Astrocyte (in vitro differentiated cells and primary cell): ENCODE results near the gene KEAP1. TPM values are rescaled to one million over a fixed set of nuclear protein-coding genes. Genes with fewer than 3 reads are reported as not detected.
A peak's percentile ranks its signal among the peaks of the same experiment; 100 is the strongest.

ENCODE experiments used
- DNase-seq: peaks from one replicate; pipeline ENCODE4 v3.0.0-alpha.2; 2010; ENCODE audit warnings: low read depth
- FAIRE-seq: peaks from 2 replicates; lab custom pipeline; 2011; peaks lifted over from hg19 to GRCh38; lab: Jason Lieb, UNC
- H2AFZ ChIP-seq: 2 replicates; pipeline ENCODE4 v1.6.0; 2012; ENCODE audit warnings: low read depth, low read length, inconsistent platforms
- H3K27ac ChIP-seq: 2 replicates; pipeline ENCODE4 v1.5.1; 2011; ENCODE audit warnings: low read depth, low read length, inconsistent platforms
- H3K27me3 ChIP-seq: 2 replicates; pipeline ENCODE4 v1.6.0; 2011; ENCODE audit warnings: low read length, inconsistent platforms; ENCODE audit not compliant: insufficient read depth
- H3K36me3 ChIP-seq: 2 replicates; pipeline ENCODE4 v1.5.1; 2011; ENCODE audit warnings: low read length, inconsistent platforms; ENCODE audit not compliant: insufficient read depth
- H3K4me1 ChIP-seq: 2 replicates; pipeline ENCODE4 v1.5.1; 2011; ENCODE audit warnings: low read length, inconsistent platforms; ENCODE audit not compliant: insufficient read depth
- H3K4me2 ChIP-seq: 2 replicates; pipeline ENCODE4 v1.6.0; 2012; ENCODE audit warnings: low read length, inconsistent platforms
- H3K4me3 ChIP-seq: 2 replicates; pipeline ENCODE4 v1.5.1; 2011; ENCODE audit warnings: low read depth, mild to moderate bottlenecking, low read length, inconsistent platforms; ENCODE audit not compliant: insufficient read depth
- H3K79me2 ChIP-seq: 2 replicates; pipeline ENCODE4 v1.6.0; 2012; ENCODE audit warnings: mild to moderate bottlenecking, low read length, inconsistent platforms; ENCODE audit not compliant: insufficient read depth
- H3K9ac ChIP-seq: 2 replicates; pipeline ENCODE4 v1.6.0; 2012; ENCODE audit warnings: mild to moderate bottlenecking, low read length, inconsistent platforms
- H3K9me3 ChIP-seq: 2 replicates; pipeline ENCODE4 v1.5.1; 2012; ENCODE audit warnings: low read depth, mild to moderate bottlenecking, low read length, inconsistent platforms; ENCODE audit not compliant: insufficient read depth
- H4K20me1 ChIP-seq: 2 replicates; pipeline ENCODE4 v1.6.0; 2012; ENCODE audit warnings: low read length, inconsistent platforms; ENCODE audit not compliant: insufficient read depth
- H3K27ac Mint-ChIP-seq: one replicate; pipeline ENCODE4 v1.8.0; 2021; ENCODE audit warnings: mild to moderate bottlenecking, mixed read lengths; ENCODE audit not compliant: unreplicated experiment
- H3K27me3 Mint-ChIP-seq: one replicate; pipeline ENCODE4 v1.8.0; 2021; ENCODE audit warnings: low read depth, mixed read lengths; ENCODE audit not compliant: unreplicated experiment
- H3K36me3 Mint-ChIP-seq: one replicate; pipeline ENCODE4 v1.8.0; 2021; ENCODE audit warnings: low read depth, mixed read lengths; ENCODE audit not compliant: unreplicated experiment
- H3K4me1 Mint-ChIP-seq: one replicate; pipeline ENCODE4 v1.8.0; 2021; ENCODE audit warnings: low read depth, mixed read lengths; ENCODE audit not compliant: unreplicated experiment
- H3K4me3 Mint-ChIP-seq: one replicate; pipeline ENCODE4 v1.8.0; 2021; ENCODE audit warnings: mild to moderate bottlenecking, moderate library complexity, mixed read lengths; ENCODE audit not compliant: unreplicated experiment
- H3K9me3 Mint-ChIP-seq: one replicate; pipeline ENCODE4 v1.8.0; 2021; ENCODE audit warnings: mild to moderate bottlenecking, mixed read lengths; ENCODE audit not compliant: unreplicated experiment
- EZH2 ChIP-seq: IDR thresholded peaks from 2 replicates; pipeline ENCODE4 v1.6.1; 2012; ENCODE audit warnings: mild to moderate bottlenecking, low read length, inconsistent platforms; ENCODE audit not compliant: insufficient read depth
- total RNA-seq: library from RNA; stranded (reverse); gene quantifications from 2 replicates; pipeline ENCODE4 v1.2.1, GENCODE V29; 2021
- TF ChIP-seq, protein P1 (sequence below): IDR thresholded peaks from 2 replicates; pipeline ENCODE4 v1.5.1; 2011; ENCODE audit warnings: low read depth, mild to moderate bottlenecking, inconsistent platforms, low read length, moderate library complexity; ENCODE audit not compliant: insufficient read depth

The KEAP1 gene
- total RNA-seq, 1 donor from 2014 or later = 43.6 TPM

DNA sequence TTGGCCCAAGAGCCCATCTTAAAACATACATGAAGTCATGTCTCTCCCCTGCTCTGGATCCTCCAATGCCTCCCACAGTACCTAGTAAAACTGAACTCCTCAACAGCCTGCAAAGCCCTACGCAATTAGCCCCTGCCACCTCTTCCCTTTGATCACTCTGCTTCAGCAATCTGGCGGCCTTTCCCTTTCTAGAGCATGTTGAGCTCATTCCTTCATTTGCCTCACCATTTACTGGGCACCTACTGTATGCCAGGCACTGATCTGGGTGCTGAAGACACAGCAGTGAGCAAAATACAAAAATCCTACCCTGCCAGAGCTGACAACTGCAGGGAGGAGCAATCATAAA, 2.9 kb downstream of the KEAP1 start:
- Histone ChIP-seq H3K27me3 (no peaks in the 10 kb centered on the region), H2AFZ (no peak overlapping the region), H3K4me2 (no peak overlapping the region), H3K27ac (no peak overlapping the region), H3K4me3 (no peak overlapping the region), H3K4me1 (peaks cover 7% of the 10 kb centered on the region), H3K9ac (no peak overlapping the region), H3K9me3 (no peaks in the 10 kb centered on the region), H3K36me3 (peaks cover 10% of the 10 kb centered on the region), H3K79me2 (peaks cover 53% of the 10 kb centered on the region), H4K20me1 (peaks cover 35% of the 10 kb centered on the region)
- Mint-ChIP-seq H3K9me3 (no peaks in the 10 kb centered on the region), H3K4me3 (peak overlapping the region; percentile 71), H3K36me3 (peaks cover 18% of the 10 kb centered on the region), H3K27me3 (no peaks in the 10 kb centered on the region), H3K27ac (no peak overlapping the region), H3K4me1 (peaks cover 3% of the 10 kb centered on the region)
- no peak for FAIRE-seq
- no peak for DNase-seq
- no peak for TF ChIP-seq EZH2
- TF ChIP-seq, protein P1, sequence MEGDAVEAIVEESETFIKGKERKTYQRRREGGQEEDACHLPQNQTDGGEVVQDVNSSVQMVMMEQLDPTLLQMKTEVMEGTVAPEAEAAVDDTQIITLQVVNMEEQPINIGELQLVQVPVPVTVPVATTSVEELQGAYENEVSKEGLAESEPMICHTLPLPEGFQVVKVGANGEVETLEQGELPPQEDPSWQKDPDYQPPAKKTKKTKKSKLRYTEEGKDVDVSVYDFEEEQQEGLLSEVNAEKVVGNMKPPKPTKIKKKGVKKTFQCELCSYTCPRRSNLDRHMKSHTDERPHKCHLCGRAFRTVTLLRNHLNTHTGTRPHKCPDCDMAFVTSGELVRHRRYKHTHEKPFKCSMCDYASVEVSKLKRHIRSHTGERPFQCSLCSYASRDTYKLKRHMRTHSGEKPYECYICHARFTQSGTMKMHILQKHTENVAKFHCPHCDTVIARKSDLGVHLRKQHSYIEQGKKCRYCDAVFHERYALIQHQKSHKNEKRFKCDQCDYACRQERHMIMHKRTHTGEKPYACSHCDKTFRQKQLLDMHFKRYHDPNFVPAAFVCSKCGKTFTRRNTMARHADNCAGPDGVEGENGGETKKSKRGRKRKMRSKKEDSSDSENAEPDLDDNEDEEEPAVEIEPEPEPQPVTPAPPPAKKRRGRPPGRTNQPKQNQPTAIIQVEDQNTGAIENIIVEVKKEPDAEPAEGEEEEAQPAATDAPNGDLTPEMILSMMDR = no peak

DNA sequence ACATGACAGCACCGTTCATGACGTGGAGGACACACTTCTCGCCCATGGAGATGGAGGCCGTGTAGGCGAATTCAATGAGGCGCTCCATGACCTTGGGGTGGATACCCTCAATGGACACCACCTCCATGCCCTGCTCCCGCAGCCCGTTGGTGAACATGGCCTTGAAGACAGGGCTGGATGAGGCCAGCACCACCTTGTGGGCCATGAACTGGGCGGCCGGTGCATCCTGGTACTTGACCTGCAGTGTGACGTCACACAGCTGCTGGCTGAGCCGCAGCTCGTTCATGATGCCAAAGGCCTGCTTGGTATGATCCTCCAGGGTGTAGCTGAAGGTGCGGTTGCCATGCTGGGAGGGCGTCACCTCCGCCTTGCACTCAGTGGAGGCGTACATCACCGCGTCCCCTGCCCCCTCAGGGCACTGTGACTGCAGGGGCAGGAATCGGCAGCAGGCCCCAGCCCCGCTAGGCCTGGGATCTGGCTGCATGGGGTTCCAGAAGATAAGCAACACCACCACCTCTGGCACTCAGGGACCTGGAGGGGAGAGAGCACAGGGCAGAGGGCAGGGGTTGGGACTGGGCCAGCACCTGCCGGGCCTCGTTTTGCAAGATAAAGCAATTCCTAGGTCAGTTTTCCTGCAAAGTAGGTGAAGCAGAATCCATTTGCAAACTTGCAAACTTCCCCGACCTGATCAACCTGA, 3.5 kb downstream of the KEAP1 start:
- Histone ChIP-seq H2AFZ (no peak overlapping the region), H3K9me3 (no peaks in the 10 kb centered on the region), H3K79me2 (peaks cover 57% of the 10 kb centered on the region), H3K4me3 (no peak overlapping the region), H3K27ac (no peak overlapping the region), H4K20me1 (peaks cover 35% of the 10 kb centered on the region), H3K27me3 (no peaks in the 10 kb centered on the region), H3K4me2 (no peak overlapping the region), H3K9ac (no peak overlapping the region), H3K4me1 (peaks cover 7% of the 10 kb centered on the region), H3K36me3 (peaks cover 10% of the 10 kb centered on the region)
- Mint-ChIP-seq H3K4me3 (no peak overlapping the region), H3K36me3 (peaks cover 18% of the 10 kb centered on the region), H3K27ac (no peak overlapping the region), H3K27me3 (no peaks in the 10 kb centered on the region), H3K4me1 (peaks cover 3% of the 10 kb centered on the region), H3K9me3 (no peaks in the 10 kb centered on the region)
- TF ChIP-seq, protein P1 = no peak
- no peak for TF ChIP-seq EZH2
- FAIRE-seq = no peak
- DNase-seq = no peak

DNA sequence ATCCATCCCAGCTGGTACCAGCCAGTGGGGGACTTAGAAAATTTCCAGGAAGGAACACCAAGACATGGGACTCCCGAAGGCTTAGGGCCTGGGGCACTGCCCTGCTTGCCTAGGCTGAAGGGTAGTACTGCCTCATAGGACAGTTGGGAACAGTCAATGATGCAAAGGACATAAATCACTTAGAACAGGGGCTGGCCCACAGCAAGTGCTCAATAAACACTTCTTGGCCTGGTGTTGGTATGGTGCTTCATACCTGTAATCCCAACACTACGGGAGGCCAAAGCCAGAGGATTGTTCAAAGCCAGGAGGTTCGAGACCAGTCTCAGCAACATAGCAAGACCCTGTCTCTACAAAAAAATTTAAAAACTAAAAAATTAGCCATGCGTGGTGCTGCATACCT, 5.8 kb downstream of the KEAP1 start:
- H3K36me3 ChIP-seq = peaks cover 14% of the 10 kb centered on the region
- no peak overlapping the region for H3K4me3 ChIP-seq
- Mint-ChIP-seq H3K4me1 (peaks cover 3% of the 10 kb centered on the region), H3K27me3 (no peaks in the 10 kb centered on the region), H3K4me3 (no peak overlapping the region), H3K27ac (no peak overlapping the region), H3K9me3 (no peaks in the 10 kb centered on the region), H3K36me3 (peaks cover 15% of the 10 kb centered on the region)
- H2AFZ ChIP-seq = no peak overlapping the region
- H3K9ac ChIP-seq = no peak overlapping the region
- peaks cover 35% of the 10 kb centered on the region for H4K20me1 ChIP-seq
- H3K9me3 ChIP-seq = no peaks in the 10 kb centered on the region
- H3K27ac ChIP-seq = no peak overlapping the region
- H3K27me3 ChIP-seq = no peaks in the 10 kb centered on the region
- no peak for DNase-seq
- TF ChIP-seq, protein P1 = no peak
- TF ChIP-seq EZH2 = no peak
- H3K4me2 ChIP-seq = no peak overlapping the region
- FAIRE-seq = no peak
- H3K79me2 ChIP-seq = peaks cover 61% of the 10 kb centered on the region
- peaks cover 7% of the 10 kb centered on the region for H3K4me1 ChIP-seq
